HEK293 (cell line): ENCODE data around the gene CRTAC1.

Source experiments
- CTCF ChIP-seq: fragments of 450-650 bp; formaldehyde crosslinking; IDR thresholded peaks from 2 replicates; pipeline ENCODE4 v1.5.1; 2016; ENCODE audit warnings: missing biosample characterization, missing genetic modification characterization
- ZNF335 ChIP-seq: fragments of 450-650 bp; formaldehyde crosslinking; conservative IDR thresholded peaks from 2 replicates; pipeline ENCODE4 v1.5.1; 2016; ENCODE audit warnings: missing biosample characterization, missing genetic modification characterization

GRCh38 chr10:97895915-97896314 is 134.5 kb downstream of the CRTAC1 start:
- no peak for TF ChIP-seq CTCF
- TF ChIP-seq ZNF335 (tag by site-specific recombination) = no peak
